Activated CD4-positive, alpha-beta T cell treated with anti-CD3 and anti-CD28 coated beads, Interleukin-2, amount 50 U/mL, for 24 hours (primary cell): ENCODE results near the gene LHPP.

ENCODE experiments used
- DNase-seq, 2 donors: peaks; one replicate each; pipeline ENCODE4 v3.0.0-alpha.2; 2020; ENCODE audit warnings: low read depth in 1 of 2, low spot score in 1 of 2

The LHPP gene

DNA sequence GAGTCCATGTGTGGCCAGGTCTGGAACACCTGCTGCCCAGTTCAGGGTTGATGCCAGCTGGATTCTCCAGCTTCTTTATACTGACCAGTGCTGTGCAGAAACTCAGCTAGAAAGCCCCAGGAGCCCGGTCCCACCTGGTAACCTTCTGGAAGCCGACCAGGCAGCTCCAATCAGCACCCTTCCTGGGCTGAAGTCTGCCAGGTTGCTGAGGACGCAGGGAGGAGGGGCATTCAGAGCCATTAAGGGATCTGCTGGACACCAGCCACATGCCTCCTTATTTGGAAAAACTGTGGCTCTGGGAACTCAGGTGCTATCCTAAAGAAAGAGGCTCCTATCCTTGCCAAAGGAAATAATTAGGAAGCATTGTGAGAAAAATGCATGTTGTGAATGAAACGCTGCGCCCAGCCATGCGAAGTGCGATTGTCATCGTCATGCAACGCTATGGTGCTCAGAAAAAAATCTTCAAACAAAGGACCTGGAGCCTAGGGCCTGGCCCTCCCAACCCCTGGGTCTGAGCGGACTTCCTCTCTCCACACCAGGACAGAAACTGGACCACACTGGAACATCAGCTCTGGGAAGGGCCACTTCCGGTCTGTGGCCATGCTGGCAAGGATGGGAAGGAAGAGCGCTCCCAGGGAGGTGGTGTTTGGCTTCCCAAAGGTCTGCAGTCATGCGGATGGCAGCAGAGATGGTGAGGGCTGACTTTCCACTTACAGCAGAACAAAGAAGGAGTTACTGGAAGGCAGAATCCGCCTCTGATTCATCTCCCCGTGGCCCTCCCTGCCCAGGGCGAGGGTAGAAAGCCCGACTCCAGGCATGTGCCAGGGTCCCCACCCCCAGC lies 192.4 kb downstream of the LHPP start:
- no peak for DNase-seq

DNA sequence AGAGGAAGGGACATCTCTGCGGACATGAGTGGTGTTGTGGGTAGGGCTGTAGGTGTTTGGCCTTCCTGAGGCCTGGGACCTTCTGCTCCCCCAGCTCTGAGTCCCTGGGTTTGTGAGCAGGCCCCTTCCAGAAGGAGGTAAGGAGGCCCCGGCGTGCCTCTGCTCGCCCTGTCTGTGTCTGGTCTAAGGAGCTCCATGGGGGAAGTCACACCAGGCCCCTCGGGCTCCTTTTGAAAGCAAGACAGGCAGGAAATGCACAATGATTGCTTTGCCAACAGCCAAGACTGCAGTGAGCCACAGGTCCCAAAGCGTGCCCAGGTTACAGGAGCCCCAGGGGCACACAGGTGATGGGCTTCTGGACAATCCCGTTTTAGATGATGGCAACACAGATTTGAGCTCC lies 193.1 kb downstream of the LHPP start:
- DNase-seq: no peak

DNA sequence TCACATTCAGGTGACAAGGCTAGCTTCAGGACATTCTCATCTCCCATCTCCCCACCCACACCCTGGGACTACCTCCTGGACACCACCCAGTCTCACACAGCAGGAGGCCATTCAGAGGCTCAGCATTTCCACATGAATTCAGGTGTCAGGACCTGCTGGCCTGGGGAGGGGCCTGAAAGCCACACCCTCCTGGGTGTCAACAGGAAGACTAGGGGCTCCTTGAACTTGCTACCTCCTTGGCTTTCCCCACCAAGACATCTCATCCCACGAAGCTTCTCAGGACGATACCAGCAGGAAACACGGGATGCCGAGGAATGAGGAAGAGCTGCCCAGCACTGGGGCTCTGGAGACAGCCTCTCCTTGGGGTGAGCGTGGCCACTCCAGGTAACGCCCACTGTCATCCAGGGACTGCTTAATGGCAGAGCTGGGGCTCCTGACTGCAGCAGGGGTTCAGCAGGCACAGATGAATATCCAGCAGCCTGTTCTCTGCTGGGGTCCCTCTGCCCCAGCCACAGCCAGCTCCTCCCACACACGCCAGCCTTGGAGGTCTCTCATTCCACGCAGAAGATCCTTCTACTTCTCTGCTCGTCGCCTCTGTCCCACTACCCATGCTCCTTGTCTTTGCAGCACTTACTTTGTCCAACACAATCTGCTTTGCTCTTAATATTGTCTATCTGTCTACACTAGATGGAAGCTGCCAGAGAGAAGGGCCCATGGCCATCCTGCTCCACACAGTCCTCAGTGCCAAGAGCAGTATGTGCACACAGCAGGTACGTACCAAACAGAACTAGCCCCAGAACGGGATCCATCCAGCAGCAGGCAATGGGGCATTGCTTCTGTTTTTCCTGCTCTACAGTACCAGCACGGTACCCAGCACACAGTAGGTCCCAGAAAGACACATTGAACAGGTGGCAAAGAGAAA lies 193.8 kb downstream of the LHPP start:
- DNase-seq: no peak

DNA sequence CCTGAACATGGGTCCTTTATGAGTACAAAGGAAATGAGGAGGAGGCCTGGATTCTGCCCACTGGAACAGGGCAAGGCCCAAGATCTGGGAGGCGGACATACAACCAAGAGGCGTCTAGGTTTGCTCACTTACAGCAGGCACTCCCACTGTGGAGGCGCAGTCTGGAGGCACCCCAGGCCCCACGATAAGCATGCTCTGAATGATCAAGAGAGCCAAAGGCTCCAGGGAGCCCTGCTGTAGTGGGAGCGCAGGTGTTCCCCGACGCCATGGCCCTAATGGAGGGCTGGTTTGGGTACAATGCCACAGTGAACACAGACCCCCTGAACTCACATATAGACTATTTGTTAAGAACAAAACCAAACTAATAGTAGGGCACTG lies 194.5 kb downstream of the LHPP start:
- DNase-seq: no peak

DNA sequence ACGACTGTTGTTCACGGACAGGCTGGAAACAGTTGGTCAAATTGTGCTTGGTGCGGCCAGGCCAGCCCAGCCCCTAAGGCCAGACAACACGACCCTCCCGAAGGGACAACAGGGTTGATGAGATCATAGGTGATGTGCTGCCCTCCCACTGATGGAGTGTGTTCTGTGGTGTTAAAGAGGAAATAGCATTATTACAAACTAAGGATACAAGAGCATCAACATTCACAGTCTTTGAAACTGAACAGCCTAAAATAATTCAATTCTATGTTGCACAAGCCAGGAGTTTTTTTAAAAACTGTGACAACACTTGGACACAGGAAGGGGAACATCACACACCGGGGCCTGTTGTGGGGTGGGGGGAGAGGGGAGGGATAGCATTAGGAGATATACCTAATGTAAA lies 194.9 kb downstream of the LHPP start:
- DNase-seq: no peak

DNA sequence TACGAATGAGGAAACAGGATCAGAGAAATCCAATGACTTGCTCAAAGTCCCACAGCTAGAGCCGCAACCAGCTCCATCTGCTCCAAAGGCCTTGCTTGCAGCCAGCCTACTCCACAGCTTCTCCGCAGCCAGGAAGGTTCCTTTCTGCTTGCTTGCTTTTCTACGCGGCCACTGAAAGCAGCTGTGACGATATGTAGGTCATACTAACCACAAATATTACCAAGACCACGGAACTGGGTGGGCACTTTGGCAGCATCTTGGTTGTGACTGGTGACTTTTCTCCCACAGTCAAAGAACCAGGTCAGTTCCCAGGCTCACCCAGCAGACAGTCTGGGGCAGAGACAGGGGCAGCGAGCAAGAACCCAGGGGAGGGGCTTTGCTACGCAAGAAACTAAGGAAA lies 196.2 kb downstream of the LHPP start:
- no peak for DNase-seq

DNA sequence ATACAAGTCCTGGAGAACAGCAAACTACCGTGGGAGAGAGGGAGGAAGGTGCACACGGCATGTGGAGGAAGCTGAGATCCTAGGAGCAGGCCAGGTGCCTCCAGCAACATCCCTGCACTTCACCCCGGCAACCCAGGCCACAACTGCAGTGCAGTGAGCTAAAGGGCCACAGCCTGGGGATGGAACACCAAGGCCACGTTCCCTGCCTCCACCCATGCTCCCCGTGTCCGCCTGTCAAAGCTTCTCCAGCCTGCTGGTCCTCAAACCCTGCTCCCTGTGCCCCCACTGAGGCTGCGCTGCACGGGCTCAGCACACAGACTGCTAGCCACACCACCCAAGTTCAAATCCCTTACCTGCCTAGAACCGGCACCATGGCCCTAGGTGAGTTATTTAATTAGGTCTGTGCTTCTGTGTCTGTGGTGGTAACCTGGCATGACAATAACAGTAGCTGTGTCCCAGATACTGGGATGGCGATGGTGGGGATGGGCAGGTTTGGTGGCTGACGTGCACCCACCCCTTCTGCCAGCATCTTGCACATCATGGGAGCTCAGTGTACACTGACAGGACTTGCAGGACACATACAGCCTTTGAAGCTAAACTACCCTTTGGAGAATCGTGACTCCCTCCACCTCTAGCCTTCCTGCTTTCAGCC lies 197.1 kb downstream of the LHPP start:
- DNase-seq: no peak

DNA sequence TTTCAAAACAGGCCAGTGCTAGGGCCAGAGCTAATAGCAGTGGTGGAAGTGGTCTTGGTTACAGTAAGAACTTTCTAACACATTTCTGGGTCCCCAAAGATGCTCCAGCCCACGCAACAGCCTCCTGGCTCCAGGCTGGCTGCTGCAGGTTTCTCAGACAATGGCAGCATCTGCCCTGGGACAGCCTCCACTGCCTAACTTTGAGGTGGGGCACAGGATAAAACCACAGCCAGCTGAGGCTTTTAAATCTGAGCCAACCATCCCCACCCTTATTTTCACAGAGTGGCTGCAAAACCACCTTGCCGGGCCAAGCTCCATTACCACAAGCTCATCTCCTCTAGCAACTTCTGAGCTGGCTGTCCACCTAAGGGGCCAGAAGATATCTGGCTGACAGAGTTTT lies 197.8 kb downstream of the LHPP start:
- DNase-seq: no peak

DNA sequence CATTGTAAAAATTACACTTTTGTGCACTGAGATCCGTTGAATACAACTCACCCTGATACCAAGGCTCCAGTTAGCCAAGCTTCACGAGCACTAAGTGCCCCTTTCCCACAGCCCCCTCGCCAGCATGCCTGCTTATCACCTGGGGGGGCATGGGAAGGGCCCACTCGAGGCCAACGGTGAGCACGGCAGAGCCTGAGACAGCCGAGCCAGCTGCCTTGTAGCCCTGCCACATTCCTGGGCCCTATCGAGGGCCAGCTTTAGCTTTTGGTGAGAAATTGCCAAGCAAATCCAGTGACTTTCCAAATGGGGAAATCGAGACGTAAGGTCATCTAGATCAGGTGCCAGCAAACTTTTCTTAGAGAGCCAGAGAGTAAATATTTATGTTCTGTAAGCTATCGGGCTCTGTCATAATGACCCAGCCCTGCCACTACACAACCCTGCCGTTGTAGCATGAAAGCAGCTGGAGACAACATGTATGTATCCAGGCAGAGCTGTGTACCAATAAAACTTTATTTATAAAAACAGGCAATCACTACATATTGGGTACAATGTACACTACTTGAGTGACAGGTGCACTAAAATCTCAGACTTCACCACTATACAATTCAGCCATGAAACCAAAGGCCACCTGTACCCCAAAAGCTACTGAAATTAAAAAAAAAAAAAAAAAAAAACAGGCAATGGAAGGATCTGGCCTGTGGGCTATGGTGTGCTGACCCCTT lies 198.9 kb downstream of the LHPP start:
- DNase-seq: no peak

DNA sequence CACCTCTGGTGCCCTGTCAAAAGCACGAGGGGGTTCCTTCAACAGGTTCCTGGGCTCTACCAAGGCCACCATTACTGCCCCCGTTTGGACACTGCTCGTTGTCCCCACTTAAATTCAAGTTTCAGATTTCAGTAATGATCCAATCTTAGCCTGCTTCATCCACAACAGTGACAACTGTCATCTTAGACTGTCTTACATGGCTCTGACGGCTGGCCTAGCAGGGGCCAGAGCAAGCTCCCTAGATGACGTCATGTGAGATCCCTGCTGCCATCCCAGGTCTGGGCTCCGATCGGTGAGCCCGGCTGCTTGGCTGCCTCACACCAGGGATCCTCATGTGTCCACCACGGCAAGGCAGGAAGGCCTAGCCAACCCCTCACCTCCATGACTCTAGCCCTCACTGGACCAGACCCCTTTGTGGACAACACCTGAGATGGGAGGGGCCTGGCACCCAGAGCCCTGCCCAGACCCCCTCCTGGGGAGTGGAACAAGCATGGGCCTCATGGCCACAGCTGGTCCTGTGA lies 200.1 kb downstream of the LHPP start:
- DNase-seq: no peak

DNA sequence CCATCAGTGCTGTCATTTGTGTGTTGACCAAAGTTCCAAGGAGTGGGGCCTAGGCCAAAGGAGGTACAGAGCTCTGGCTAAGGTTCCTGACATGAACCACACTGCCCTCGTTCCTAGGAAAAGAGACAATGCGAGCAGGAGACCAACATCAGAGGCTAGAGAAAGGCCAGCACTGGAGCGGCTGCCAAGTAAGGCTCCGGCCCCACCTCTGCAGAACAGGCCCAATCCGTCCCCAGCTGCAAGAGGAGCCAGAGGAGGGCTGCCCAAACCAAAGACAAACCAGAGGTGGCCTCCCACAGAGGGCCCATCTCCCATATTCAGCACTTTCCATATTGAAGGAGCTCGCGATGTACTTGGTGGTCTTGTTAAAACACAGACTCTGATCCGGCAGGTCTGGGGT lies 201.6 kb downstream of the LHPP start:
- DNase-seq: no peak
